Loucy (cell line): Measurements from ENCODE around the gene DLG1.

ENCODE experiments used
- H2AFZ ChIP-seq: fragments of 200-600 bp; sonication (generic); 2 replicates; pipeline ENCODE4 v1.6.0; 2016; ENCODE audit warnings: antibody characterized with exemption, mild to moderate bottlenecking, low read length, moderate library complexity
- H3F3A ChIP-seq: fragments of 200-600 bp; 2 replicates; pipeline ENCODE4 v1.6.0; 2016; ENCODE audit warnings: antibody characterized with exemption, low read depth, mild to moderate bottlenecking
- H3K27me3 ChIP-seq: fragments of 200-600 bp; sonication (generic); 2 replicates; pipeline ENCODE4 v1.6.1; 2014; ENCODE audit warnings: low read length, mild to moderate bottlenecking; ENCODE audit not compliant: insufficient read depth, poor library complexity, severe bottlenecking
- H3K36me3 ChIP-seq: fragments of 200-600 bp; sonication (generic); 2 replicates; pipeline ENCODE4 v1.6.1; 2016; ENCODE audit warnings: low read length; ENCODE audit not compliant: insufficient read depth
- H3K4me1 ChIP-seq: fragments of 200-600 bp; sonication (generic); 2 replicates; pipeline ENCODE4 v1.5.1; 2014; ENCODE audit warnings: low read length, mild to moderate bottlenecking; ENCODE audit not compliant: insufficient read depth, poor library complexity, severe bottlenecking
- H3K4me2 ChIP-seq: fragments of 200-600 bp; sonication (generic); 2 replicates; pipeline ENCODE4 v1.6.0; 2014; ENCODE audit warnings: antibody characterized with exemption, low read length, low read depth, mild to moderate bottlenecking; ENCODE audit not compliant: poor library complexity, severe bottlenecking
- H3K4me3 ChIP-seq: fragments of 200-600 bp; sonication (generic); 2 replicates; pipeline ENCODE4 v1.5.1; 2014; ENCODE audit warnings: low read length, mild to moderate bottlenecking, mixed read lengths; ENCODE audit not compliant: poor library complexity, severe bottlenecking
- H3K79me2 ChIP-seq: fragments of 200-600 bp; sonication (generic); 2 replicates; pipeline ENCODE4 v1.6.1; 2014; ENCODE audit warnings: low read length; ENCODE audit not compliant: insufficient read depth
- H3K9ac ChIP-seq: fragments of 200-600 bp; sonication (generic); 2 replicates; pipeline ENCODE4 v1.6.0; 2014; ENCODE audit warnings: mild to moderate bottlenecking, low read depth, low read length, moderate library complexity; ENCODE audit not compliant: poor library complexity, severe bottlenecking
- H3K9me2 ChIP-seq: fragments of 200-600 bp; sonication (generic); replicated peaks from 2 replicates; pipeline ENCODE4 v1.6.1; 2016; ENCODE audit warnings: low read depth, low read length, mixed read lengths
- H3K9me3 ChIP-seq: fragments of 200-600 bp; sonication (generic); 2 replicates; pipeline ENCODE4 v1.6.1; 2014; ENCODE audit warnings: mild to moderate bottlenecking, antibody characterized with exemption, low read length, low read depth; ENCODE audit not compliant: insufficient read depth
- H4K20me1 ChIP-seq: fragments of 200-600 bp; sonication (generic); 2 replicates; pipeline ENCODE4 v1.6.0; 2014; ENCODE audit warnings: antibody characterized with exemption, low read length, mild to moderate bottlenecking; ENCODE audit not compliant: insufficient read depth, poor library complexity, severe bottlenecking
- EZH2phosphoT487 ChIP-seq: fragments of 200-600 bp; IDR thresholded peaks from 2 replicates; pipeline ENCODE4 v1.6.1; 2018; ENCODE audit warnings: antibody characterized with exemption, mild to moderate bottlenecking, moderate library complexity, borderline replicate concordance
- TF ChIP-seq, protein P1 (sequence below): fragments of 200-600 bp; sonication (generic); conservative IDR thresholded peaks from 2 replicates; pipeline ENCODE4 v1.5.1; 2014; ENCODE audit warnings: mild to moderate bottlenecking, antibody characterized with exemption, low read length

DLG1 gene

DNA sequence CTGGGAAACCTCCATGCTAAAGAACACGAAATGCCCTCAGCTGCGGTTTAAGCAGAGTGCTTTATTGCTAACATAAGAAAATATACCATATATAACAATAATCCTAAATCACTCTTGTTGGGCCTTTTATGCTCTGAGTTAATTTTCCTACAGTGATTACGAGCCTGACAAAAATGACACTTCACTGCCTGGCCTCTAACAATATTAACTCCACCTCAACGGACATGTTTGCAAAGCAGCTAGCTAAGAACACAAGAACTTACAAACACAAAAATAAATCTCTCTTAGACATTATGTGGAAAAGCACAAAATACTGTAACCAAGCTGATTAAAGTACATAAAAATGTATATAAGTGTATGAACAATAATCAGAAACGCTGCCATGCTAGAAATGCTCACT, 40.7 kb downstream of the DLG1 start:
- peaks cover 5% of the 10 kb centered on the region; the same call in 1 of the 2 replicates for H3F3A ChIP-seq
- peaks cover 71% of the 10 kb centered on the region for H4K20me1 ChIP-seq

DNA sequence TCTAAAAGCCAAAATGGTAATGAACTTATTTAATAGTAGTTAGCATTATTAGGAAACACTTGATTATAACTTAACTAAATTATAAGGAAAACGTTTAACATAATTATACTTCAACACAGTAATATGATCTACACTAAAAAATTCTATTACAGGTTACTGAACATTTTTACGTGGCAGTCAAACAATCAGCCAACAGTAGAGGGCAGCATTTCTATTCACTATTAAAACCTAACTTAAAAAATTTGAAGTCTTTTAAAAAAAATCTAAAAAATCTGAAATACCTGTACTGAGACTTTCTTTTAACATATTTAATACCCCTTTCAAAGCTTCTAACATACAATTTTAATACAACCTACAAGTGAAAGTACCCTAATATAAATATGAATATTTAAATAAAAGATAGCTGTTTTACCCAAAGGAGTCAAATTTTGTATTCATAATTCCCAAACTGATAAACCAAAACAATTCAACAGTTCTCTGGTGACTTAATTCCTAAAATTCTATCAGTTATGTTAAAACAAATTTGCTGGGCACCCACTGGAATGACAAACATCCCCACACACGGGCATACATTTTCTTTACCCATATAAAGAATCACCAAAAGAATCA, 41.5 kb downstream of the DLG1 start:
- H3K79me2 ChIP-seq: peaks cover 92% of the 10 kb centered on the region
- no peaks in the 10 kb centered on the region for H3K9me3 ChIP-seq
- no peaks in the 10 kb centered on the region for H3K9me2 ChIP-seq
- no peak overlapping the region for H3K9ac ChIP-seq
- H3K36me3 ChIP-seq: peaks cover 7% of the 10 kb centered on the region; the same call in 1 of the 2 replicates
- no peak overlapping the region for H3K4me2 ChIP-seq
- H4K20me1 ChIP-seq: peaks cover 75% of the 10 kb centered on the region
- TF ChIP-seq, protein P1, sequence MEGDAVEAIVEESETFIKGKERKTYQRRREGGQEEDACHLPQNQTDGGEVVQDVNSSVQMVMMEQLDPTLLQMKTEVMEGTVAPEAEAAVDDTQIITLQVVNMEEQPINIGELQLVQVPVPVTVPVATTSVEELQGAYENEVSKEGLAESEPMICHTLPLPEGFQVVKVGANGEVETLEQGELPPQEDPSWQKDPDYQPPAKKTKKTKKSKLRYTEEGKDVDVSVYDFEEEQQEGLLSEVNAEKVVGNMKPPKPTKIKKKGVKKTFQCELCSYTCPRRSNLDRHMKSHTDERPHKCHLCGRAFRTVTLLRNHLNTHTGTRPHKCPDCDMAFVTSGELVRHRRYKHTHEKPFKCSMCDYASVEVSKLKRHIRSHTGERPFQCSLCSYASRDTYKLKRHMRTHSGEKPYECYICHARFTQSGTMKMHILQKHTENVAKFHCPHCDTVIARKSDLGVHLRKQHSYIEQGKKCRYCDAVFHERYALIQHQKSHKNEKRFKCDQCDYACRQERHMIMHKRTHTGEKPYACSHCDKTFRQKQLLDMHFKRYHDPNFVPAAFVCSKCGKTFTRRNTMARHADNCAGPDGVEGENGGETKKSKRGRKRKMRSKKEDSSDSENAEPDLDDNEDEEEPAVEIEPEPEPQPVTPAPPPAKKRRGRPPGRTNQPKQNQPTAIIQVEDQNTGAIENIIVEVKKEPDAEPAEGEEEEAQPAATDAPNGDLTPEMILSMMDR: peak; percentile 87
- no peak for TF ChIP-seq EZH2phosphoT487
- no peak overlapping the region for H2AFZ ChIP-seq
- no peak overlapping the region for H3K4me3 ChIP-seq
- H3K4me1 ChIP-seq: peaks cover 18% of the 10 kb centered on the region
- no peaks in the 10 kb centered on the region for H3K27me3 ChIP-seq
- H3F3A ChIP-seq: peaks cover 5% of the 10 kb centered on the region; the same call in 1 of the 2 replicates

More for the DNA sequence above, 40.7 kb downstream of the DLG1 start:
- TF ChIP-seq, protein P1: no peak
- TF ChIP-seq EZH2phosphoT487: no peak
- H3K9me2 ChIP-seq: no peaks in the 10 kb centered on the region
- H3K4me1 ChIP-seq: peaks cover 23% of the 10 kb centered on the region
- no peak overlapping the region for H3K9ac ChIP-seq
- no peak overlapping the region for H3K4me2 ChIP-seq
- H3K27me3 ChIP-seq: no peaks in the 10 kb centered on the region
- H2AFZ ChIP-seq: no peak overlapping the region
- peaks cover 92% of the 10 kb centered on the region for H3K79me2 ChIP-seq
- no peaks in the 10 kb centered on the region for H3K36me3 ChIP-seq
- H3K4me3 ChIP-seq: no peak overlapping the region
- no peaks in the 10 kb centered on the region for H3K9me3 ChIP-seq

DNA sequence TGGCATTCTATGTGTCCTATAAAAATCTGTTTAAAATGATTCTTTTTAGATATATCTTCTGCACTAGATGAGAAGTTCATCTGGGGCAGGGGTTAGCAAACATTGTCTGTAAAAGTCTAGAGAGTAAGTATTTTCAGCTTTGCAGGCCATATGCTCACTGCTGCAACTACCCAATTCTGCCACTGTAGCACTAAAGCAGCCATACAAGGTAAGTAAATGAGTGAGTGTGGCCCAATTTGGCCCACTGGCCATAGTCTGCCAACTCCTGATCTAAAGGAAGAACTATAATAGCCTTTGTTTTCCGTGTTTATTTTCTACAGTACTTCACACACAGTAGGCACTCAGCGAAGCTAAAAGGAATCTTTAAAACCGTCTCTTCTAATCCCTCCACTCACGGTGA, 42.3 kb downstream of the DLG1 start:
- Histone ChIP-seq H3F3A (peaks cover 5% of the 10 kb centered on the region; the same call in 1 of the 2 replicates), H3K9me2 (no peaks in the 10 kb centered on the region), H3K9me3 (no peaks in the 10 kb centered on the region), H3K4me1 (peaks cover 22% of the 10 kb centered on the region), H3K36me3 (peaks cover 8% of the 10 kb centered on the region; the same call in 1 of the 2 replicates), H3K79me2 (peaks cover 92% of the 10 kb centered on the region), H3K27me3 (no peaks in the 10 kb centered on the region), H2AFZ (no peak overlapping the region), H3K9ac (no peak overlapping the region), H3K4me3 (no peak overlapping the region), H4K20me1 (peaks cover 83% of the 10 kb centered on the region), H3K4me2 (no peak overlapping the region)
- TF ChIP-seq, protein P1: no peak
